GM21619 (cell line): ENCODE measurements around the gene ABLIM1.
"Not testable (repeated sequence)": the region's sequence is repeated elsewhere in the genome, so short reads cannot be mapped to it uniquely, and the experiment has no call there.

Experiments
- ATAC-seq: cut with Tn5 transposase; IDR thresholded peaks from one replicate; pipeline ENCODE4 v1.9.1; 2021; ENCODE audit not compliant: unreplicated experiment

Gene ABLIM1

DNA sequence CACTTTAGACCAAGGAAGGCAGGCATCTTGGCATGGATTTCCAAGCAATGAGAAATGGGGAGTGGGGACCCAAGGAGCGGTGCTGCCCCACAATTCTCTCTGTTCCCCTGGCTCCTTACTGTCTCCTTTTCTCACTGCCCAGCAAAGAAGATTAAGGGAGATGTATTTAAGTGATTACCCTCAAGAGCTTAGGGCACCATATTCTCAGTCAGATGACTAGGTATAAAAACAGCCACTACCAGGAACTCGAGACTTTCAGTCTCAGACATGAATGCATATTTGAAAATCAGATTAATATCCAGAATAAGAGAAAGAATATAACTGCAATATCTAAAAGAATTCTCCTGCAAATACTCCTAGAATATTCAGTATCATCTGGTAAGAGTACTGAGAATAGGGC, at the start of gene ABLIM1:
Gene ABLIM1 (minus strand): TSS at position 101 of the 400 bp plus-strand sequence. CDS start 75 bp downstream, at position 26.
- ATAC-seq, result no peak

DNA sequence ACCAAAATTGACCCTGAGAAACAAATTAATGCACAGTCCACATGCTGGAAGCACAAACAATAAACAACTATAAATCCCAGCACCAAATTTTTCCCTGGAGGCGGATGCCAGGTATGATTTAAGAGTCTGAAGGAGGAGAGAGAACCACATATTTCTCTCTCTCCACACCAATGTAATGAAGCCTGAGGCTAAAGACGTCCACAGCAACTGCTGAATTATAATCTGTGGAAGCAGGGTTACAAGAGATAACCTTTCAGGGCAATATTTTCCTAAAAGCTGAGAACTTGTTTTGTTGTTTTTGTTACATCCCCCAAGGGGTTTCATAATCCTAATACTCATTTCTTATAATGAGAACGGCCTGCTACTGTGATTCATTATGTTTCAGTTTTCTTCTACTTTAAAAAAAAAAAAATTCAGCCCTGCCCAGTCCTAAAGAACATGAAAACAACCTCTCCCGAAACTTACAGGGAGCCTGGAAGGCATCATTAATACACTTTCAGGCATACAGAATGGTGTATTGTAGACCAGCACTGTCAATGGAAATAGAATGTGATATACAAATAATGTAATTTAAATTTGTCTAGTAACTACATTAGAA, 48.5 kb upstream of the ABLIM1 start:
- ATAC-seq, result no peak

GRCh38 chr10:114704679-114705078, 46.6 kb upstream of the ABLIM1 start:
- ATAC-seq, result no peak

DNA sequence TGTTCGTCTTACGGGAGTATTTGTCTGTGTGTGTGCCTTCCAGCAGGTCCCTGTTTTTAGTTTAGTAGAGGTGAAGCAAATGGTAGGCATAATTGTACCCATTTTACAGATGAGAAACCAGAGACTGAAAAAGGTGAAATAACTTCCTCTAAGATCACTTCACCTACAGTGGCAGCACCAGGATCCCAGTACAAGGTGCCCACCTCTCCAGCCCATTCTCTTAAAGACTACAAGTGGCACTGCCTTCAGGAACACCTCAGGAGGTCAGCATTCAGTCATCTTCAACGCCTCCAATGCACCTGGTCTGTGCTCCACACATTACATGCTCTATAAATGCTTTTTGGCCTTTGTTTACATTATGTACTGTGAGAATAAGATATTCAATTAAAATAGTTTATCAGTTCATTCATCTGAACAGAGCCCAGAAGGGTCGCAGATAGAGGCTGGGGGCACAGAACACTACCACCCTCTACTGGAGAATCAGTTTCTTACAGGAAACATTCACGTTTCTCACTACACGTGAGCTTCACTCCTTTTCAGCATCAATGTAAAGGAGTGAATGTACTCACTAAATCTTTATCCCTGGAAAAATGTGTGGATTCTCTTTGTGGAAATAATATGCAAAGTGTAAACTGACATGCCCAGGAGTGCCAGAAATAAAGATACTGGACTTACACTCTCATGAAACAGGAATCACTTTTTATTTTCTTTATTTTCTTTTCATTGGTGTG, 45.5 kb upstream of the ABLIM1 start:
- no peak for ATAC-seq

DNA sequence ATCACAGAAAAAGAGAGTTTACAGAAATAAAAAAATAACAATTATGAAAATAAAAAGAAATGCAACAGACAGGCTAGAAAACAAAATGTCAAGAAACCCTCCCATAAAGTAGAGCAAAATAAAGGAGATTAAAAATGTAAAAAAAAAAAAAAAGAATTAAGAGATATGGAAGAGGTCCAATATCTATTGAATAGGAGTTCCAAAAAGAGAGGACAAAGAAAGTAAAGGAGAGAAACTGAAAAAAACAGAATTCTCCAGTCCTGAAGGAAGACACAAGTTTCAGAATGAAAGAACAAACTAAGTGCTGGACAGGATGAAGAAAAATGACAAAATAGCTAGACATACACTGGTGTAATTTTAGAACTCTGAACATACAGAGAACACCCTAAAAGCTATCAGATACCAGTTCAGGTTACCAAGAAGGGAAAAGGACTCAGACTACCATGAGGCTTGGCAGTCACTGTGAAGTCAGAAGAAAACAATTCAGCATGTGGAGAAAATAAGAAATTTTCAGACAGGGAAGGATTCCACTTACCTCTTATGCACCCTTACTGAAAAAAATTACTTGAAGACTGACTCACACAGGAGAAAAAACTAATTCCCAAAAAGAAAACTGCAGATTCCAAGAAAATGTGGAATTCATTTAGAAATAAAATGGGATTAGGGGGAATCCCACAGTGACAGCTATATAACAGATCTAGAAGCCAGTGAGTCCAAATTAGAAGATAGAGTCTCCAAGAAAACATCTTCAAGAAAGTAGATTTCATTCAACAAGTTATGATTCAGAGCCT, 40.4 kb upstream of the ABLIM1 start:
- no peak for ATAC-seq

- ATAC-seq, result no peak
These were observed 39.1 kb upstream of the ABLIM1 start for GRCh38 chr10:114697061-114697598.

GRCh38 chr10:114696301-114696700, 38.2 kb upstream of the ABLIM1 start:
- not testable (repeated sequence) for ATAC-seq

DNA sequence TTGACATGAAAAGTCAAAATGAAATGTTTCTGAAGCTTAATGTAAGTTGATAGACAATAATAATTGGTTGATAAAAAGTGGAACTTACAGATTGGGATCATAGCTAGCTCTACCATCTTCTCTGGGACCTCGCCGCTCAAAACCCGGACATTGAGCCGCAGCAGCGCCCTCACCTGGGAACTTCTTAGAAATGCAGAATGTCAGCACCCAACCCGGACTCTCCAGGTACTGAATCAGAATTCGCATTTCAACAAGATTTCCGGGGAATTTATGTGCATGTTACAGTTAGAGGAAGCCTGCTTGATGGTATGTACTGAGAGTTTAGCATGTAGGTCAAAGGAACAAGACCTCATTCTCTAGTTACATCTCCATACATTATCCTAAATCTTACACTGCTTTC, 36.7 kb upstream of the ABLIM1 start:
- ATAC-seq, result no peak

DNA sequence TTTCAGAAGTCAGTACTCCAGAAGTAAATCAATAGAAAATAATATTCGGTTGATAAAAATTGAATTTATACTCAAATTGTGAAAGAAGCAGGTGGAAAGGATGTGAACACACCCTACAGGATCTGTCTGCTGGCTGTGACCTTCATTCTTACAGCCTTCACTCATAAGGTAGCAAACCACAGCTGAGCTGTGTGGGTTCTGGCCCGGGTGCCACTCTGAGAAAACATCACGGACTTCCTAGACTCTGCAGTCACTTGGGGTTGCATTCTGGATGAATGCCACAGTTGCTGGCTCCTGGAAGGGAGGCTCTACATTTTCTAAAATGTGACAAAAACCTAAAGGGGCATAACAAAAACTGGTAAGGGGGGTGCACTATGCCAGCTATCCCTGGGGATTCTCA, 36.0 kb upstream of the ABLIM1 start:
- ATAC-seq, result no peak

GRCh38 chr10:114691442-114691941, 33.4 kb upstream of the ABLIM1 start:
- ATAC-seq, result no peak

- ATAC-seq, result no peak
These were observed 30.7 kb upstream of the ABLIM1 start for GRCh38 chr10:114688786-114689185.

- ATAC-seq, result no peak
These were observed 29.4 kb upstream of the ABLIM1 start for GRCh38 chr10:114687459-114687858.

GRCh38 chr10:114686013-114686412, 27.9 kb upstream of the ABLIM1 start:
- no peak for ATAC-seq

- ATAC-seq, result no peak
These were observed 27.4 kb upstream of the ABLIM1 start for GRCh38 chr10:114685456-114685855.

GRCh38 chr10:114684822-114685209, 26.7 kb upstream of the ABLIM1 start:
- ATAC-seq, result no peak

GRCh38 chr10:114684084-114684821, 26.2 kb upstream of the ABLIM1 start:
- no peak for ATAC-seq

DNA sequence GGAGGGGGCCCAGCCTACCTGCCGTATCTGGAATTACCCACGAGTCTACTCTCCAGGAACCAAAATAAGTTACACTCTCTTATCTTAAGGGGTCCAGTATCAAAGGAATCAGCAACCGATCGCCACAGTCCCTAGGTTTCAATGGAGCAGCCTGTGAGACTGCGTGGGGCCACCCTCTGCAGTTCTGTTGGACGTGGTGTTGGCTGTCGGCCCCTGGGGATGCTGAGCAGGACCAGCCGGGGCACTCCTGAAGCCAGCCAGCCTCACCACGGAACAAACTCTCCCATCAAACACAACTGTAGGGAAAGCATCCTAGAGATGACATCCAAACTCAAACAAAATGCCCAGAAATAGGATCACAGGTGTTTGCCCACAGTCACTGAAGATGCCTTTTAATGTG, 25.5 kb upstream of the ABLIM1 start:
- no peak for ATAC-seq

DNA sequence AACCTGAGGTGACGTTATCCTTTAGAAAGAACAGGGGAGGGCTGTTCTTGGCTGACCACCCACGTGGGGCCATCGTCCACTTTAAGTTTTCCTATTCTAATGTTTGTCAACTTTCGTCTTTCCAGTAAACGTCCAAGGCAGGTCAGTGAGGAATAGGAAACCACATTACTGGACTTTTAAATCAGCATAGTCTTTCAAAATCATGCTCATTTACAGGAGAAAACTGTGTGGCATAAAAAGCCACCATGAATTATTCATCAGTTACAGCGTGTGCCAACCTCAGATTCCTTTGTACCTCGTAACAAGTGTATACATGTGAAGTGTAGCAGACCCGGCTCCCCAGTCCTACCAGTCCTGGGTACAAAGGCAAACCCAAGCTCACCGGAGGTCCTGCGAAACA, 25.1 kb upstream of the ABLIM1 start:
- no peak for ATAC-seq

GRCh38 chr10:114682532-114682931, 24.5 kb upstream of the ABLIM1 start:
- ATAC-seq, result no peak

GRCh38 chr10:114682121-114682520, 24.0 kb upstream of the ABLIM1 start:
- no peak for ATAC-seq

DNA sequence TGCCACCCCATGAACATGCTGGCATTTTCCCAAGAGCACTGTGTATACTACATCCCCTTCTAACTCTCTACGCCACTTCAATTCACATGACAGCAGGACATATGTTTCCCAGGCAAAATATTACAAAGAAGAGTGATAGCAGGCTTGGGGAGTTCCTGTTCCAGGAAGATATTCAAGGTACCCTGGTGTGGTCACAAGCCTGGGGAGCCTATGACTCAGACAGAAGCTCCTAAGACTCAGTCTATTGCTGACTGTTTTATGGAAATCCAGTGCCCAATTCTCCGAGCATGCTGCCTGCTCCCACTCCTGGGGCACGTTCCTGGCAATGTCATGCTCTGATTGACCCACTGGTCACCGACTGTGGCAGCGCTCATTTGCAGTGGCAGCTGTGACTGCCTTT, 23.5 kb upstream of the ABLIM1 start:
- no peak for ATAC-seq
